RWPE2 (cell line): ENCODE measurements around the gene ARRDC1.
"Not testable (repeated sequence)": the region's sequence is repeated elsewhere in the genome, so short reads cannot be mapped to it uniquely, and the experiment has no call there.

ENCODE experiments used
- ATAC-seq: fragments of 200-7000 bp; cut with Tn5 transposase; 3 replicates; pipeline ENCODE4 v1.9.1; 2021; ENCODE audit warnings: low read depth
- DNase-seq: peaks from one replicate; pipeline ENCODE4 v3.0.0-alpha.2; 2020; ENCODE audit warnings: low spot score
- H3K27ac ChIP-seq: fragments of 450-650 bp; 2 replicates; pipeline ENCODE4 v1.5.1; 2017; ENCODE audit warnings: mild to moderate bottlenecking; ENCODE audit not compliant: poor library complexity, severe bottlenecking
- H3K27me3 ChIP-seq: fragments of 250-450 bp; sonication (Bioruptor Pico); 2 replicates; pipeline ENCODE4 v1.5.1; 2021; ENCODE audit warnings: mild to moderate bottlenecking, moderate library complexity; ENCODE audit not compliant: insufficient read depth, poor library complexity, severe bottlenecking
- H3K36me3 ChIP-seq: fragments of 250-450 bp; sonication (Bioruptor Pico); 2 replicates; pipeline ENCODE4 v1.5.1; 2020; ENCODE audit warnings: low read depth, mild to moderate bottlenecking, moderate library complexity
- H3K4me1 ChIP-seq: fragments of 250-450 bp; sonication (Bioruptor Pico); 2 replicates; pipeline ENCODE4 v1.5.1; 2021; ENCODE audit warnings: mild to moderate bottlenecking, moderate library complexity; ENCODE audit not compliant: insufficient read depth, poor library complexity, severe bottlenecking
- H3K4me3 ChIP-seq: fragments of 250-450 bp; sonication (Bioruptor Pico); 2 replicates; pipeline ENCODE4 v1.5.1; 2021; ENCODE audit warnings: mild to moderate bottlenecking, moderate library complexity; ENCODE audit not compliant: severe bottlenecking
- H3K9me3 ChIP-seq: fragments of 250-450 bp; sonication (Bioruptor Pico); 2 replicates; pipeline ENCODE4 v1.5.1; 2021; ENCODE audit warnings: mild to moderate bottlenecking, moderate library complexity; ENCODE audit not compliant: severe bottlenecking
- CTCF ChIP-seq: fragments of 450-650 bp; IDR thresholded peaks from one replicate; pipeline ENCODE4 v1.5.1; 2017; ENCODE audit warnings: mild to moderate bottlenecking, moderate library complexity; ENCODE audit not compliant: poor library complexity, severe bottlenecking

The ARRDC1 gene

GRCh38 chr9:137593176-137593575 is 12.3 kb upstream of the ARRDC1 start:
- Histone ChIP-seq H3K4me1 (no peaks in the 10 kb centered on the region), H3K36me3 (peaks cover 7% of the 10 kb centered on the region), H3K27ac (no peak overlapping the region), H3K4me3 (no peak overlapping the region), H3K27me3 (no peaks in the 10 kb centered on the region), H3K9me3 (no peaks in the 10 kb centered on the region)
- DNase-seq (no peak), ATAC-seq (no peak)
- TF ChIP-seq CTCF = no peak

DNA sequence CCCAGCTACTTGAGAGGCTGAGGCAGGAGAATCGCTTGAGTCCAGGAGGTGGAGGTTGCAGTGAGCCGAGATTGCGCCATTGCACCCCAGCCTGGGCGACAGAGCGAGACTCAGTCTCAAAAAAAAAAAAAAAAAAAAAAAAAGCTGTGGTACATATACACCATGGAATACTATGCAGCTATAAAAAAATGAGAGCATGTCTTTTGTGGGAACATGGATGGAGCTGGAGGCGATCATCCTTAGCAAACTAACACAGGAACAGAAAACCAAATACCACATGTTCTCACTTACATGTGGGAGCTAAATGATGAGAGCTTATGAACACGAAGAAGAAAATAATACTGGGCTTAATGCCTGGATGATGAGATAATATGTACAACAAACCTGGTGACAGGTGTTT is 8.9 kb upstream of the ARRDC1 start:
- not testable (repeated sequence) for DNase-seq, H3K4me1 ChIP-seq, H3K9me3 ChIP-seq, H3K27ac ChIP-seq, ATAC-seq, H3K4me3 ChIP-seq, H3K27me3 ChIP-seq, H3K36me3 ChIP-seq

- H3K36me3 ChIP-seq = no peaks in the 10 kb centered on the region
- H3K27me3 ChIP-seq = no peaks in the 10 kb centered on the region
- H3K9me3 ChIP-seq = no peaks in the 10 kb centered on the region
- peak; percentile 10; the same call in 1 of the 3 replicates for ATAC-seq
- DNase-seq = no peak
- no peak overlapping the region for H3K4me3 ChIP-seq
- TF ChIP-seq CTCF = no peak
- no peaks in the 10 kb centered on the region for H3K4me1 ChIP-seq
- no peak overlapping the region for H3K27ac ChIP-seq
Observed at GRCh38 chr9:137598943-137599342, 6.5 kb upstream of the ARRDC1 start.

DNA sequence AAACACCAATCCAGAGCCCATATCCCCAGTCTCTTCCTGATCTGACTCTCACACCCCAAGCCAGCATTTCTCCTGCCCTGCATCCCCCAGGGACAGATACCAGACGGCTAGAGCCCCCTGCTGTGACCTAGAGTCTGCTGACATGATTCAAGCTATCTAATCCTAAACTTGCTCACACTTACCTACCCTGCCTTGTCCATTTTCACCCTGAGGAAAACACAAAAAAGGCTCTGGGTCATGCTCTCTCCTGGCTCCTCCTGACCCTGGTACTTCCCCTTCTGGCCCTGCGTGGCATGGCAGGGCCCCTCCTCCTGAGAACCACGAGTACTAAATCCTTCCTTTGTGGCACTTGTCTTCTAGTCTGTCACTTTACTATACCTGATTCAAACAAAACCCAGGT is 2.8 kb upstream of the ARRDC1 start:
- H3K27me3 ChIP-seq = no peaks in the 10 kb centered on the region
- TF ChIP-seq CTCF = no peak
- no peak overlapping the region for H3K27ac ChIP-seq
- no peaks in the 10 kb centered on the region for H3K36me3 ChIP-seq
- peaks cover 3% of the 10 kb centered on the region for H3K4me1 ChIP-seq
- H3K4me3 ChIP-seq = no peak overlapping the region
- DNase-seq (no peak), ATAC-seq (no peak)
- H3K9me3 ChIP-seq = no peaks in the 10 kb centered on the region

- Histone ChIP-seq H3K4me1 (peaks cover 4% of the 10 kb centered on the region), H3K9me3 (no peaks in the 10 kb centered on the region), H3K4me3 (no peak overlapping the region), H3K36me3 (peaks cover 9% of the 10 kb centered on the region), H3K27ac (no peak overlapping the region), H3K27me3 (no peaks in the 10 kb centered on the region)
- ATAC-seq = no peak
- no peak for DNase-seq
- TF ChIP-seq CTCF = no peak
Observed at GRCh38 chr9:137603879-137604278, 1.6 kb upstream of the ARRDC1 start.
